WTC11 (cell line): ENCODE measurements around the gene TSPAN4. TPM values are rescaled to one million over a fixed set of nuclear protein-coding genes. Genes with fewer than 3 reads are reported as not detected.

Source experiments
- ATAC-seq: fragments of 200-7000 bp; cut with Tn5 transposase; 2 replicates; pipeline ENCODE4 v1.10.0; 2021; ENCODE audit warnings: mild to moderate bottlenecking, moderate library complexity
- CTCF ChIA-PET: fragments of 300-600 bp; sonication (Branson Sonifier 250); formaldehyde crosslinking; loops from one replicate; lab custom pipeline; 2021; ENCODE audit warnings: antibody characterized with exemption; lab: Charles Lee
- POLR2A ChIA-PET: fragments of 350-600 bp; sonication (Branson Sonifier 250); formaldehyde crosslinking; loops from one replicate; lab custom pipeline; 2021; ENCODE audit warnings: antibody characterized with exemption; lab: Charles Lee
- DNase-seq: peaks from one replicate; pipeline ENCODE4 v3.0.0; 2021; ENCODE audit warnings: low spot score
- H3K27ac Mint-ChIP-seq: 2 replicates; pipeline ENCODE4 v1.8.0; 2021; ENCODE audit warnings: mixed read lengths
- H3K27me3 Mint-ChIP-seq: 2 replicates; pipeline ENCODE4 v1.8.0; 2021; ENCODE audit warnings: low read depth, mild to moderate bottlenecking, moderate library complexity, mixed read lengths
- H3K36me3 Mint-ChIP-seq: 2 replicates; pipeline ENCODE4 v1.8.0; 2021; ENCODE audit warnings: mixed read lengths
- H3K4me1 Mint-ChIP-seq: 2 replicates; pipeline ENCODE4 v1.8.0; 2022; ENCODE audit warnings: mixed read lengths
- H3K4me3 Mint-ChIP-seq: 2 replicates; pipeline ENCODE4 v1.8.0; 2021; ENCODE audit warnings: mild to moderate bottlenecking, moderate library complexity, mixed read lengths
- H3K9me3 Mint-ChIP-seq: 2 replicates; pipeline ENCODE4 v1.8.0; 2021; ENCODE audit warnings: mixed read lengths
- CREB1 ChIP-seq: sonication (generic); formaldehyde crosslinking; IDR thresholded peaks from 2 replicates; pipeline ENCODE4 v1.8.0; 2023; ENCODE audit warnings: mild to moderate bottlenecking, missing genetic modification reagents
- CREM ChIP-seq: sonication (generic); formaldehyde crosslinking; IDR thresholded peaks from 2 replicates; pipeline ENCODE4 v1.8.1; 2022; ENCODE audit warnings: mild to moderate bottlenecking, missing genetic modification reagents, moderate library complexity
- GTF2I ChIP-seq: fragments of 250-450 bp; sonication (Bioruptor Pico); conservative IDR thresholded peaks from 2 replicates; pipeline ENCODE4 v1.4.0; 2021; ENCODE audit warnings: mild to moderate bottlenecking
- NFE2L1 ChIP-seq: sonication (generic); formaldehyde crosslinking; IDR thresholded peaks from 2 replicates; pipeline ENCODE4 v1.8.1; 2023; ENCODE audit warnings: missing genetic modification reagents
- NFYB ChIP-seq: sonication (generic); formaldehyde crosslinking; conservative IDR thresholded peaks from 2 replicates; pipeline ENCODE4 v1.8.0; 2022; ENCODE audit warnings: low read depth, missing genetic modification reagents
- NR2C2 ChIP-seq: sonication (generic); formaldehyde crosslinking; IDR thresholded peaks from 2 replicates; pipeline ENCODE4 v1.8.0; 2022; ENCODE audit warnings: mild to moderate bottlenecking, missing genetic modification reagents
- OVOL2 ChIP-seq: fragments of 250-450 bp; sonication (Bioruptor Pico); IDR thresholded peaks from 2 replicates; pipeline ENCODE4 v1.9.0; 2021; ENCODE audit warnings: mild to moderate bottlenecking, borderline replicate concordance
- PRRX2 ChIP-seq: fragments of 250-450 bp; sonication (Bioruptor Pico); IDR thresholded peaks from 2 replicates; pipeline ENCODE4 v1.8.0; 2021; ENCODE audit warnings: mild to moderate bottlenecking
- SMAD4 ChIP-seq: sonication (generic); formaldehyde crosslinking; IDR thresholded peaks from 2 replicates; pipeline ENCODE4 v1.8.0; 2022; ENCODE audit warnings: mild to moderate bottlenecking, missing genetic modification reagents
- SOX15 ChIP-seq: fragments of 250-450 bp; sonication (Bioruptor Pico); IDR thresholded peaks from 2 replicates; pipeline ENCODE4 v1.9.0; 2021; ENCODE audit warnings: mild to moderate bottlenecking
- TCF7 ChIP-seq: sonication (generic); formaldehyde crosslinking; IDR thresholded peaks from 2 replicates; pipeline ENCODE4 v1.8.0; 2022; ENCODE audit warnings: mild to moderate bottlenecking, low read depth, missing genetic modification reagents, moderate library complexity
- total RNA-seq: library from RNA; stranded (reverse); gene quantifications from 3 replicates; pipeline ENCODE4 v1.2.3, GENCODE V29; 2021
- TF ChIP-seq, protein P1 (sequence below): sonication (generic); formaldehyde crosslinking; IDR thresholded peaks from 2 replicates; pipeline ENCODE4 v1.8.0; 2022; ENCODE audit warnings: mild to moderate bottlenecking, missing genetic modification reagents
- TF ChIP-seq, protein P2 (sequence below): sonication (generic); formaldehyde crosslinking; IDR thresholded peaks from 2 replicates; pipeline ENCODE4 v1.8.0; 2022; ENCODE audit warnings: missing genetic modification reagents
- TF ChIP-seq, protein P3 (sequence below): sonication (generic); formaldehyde crosslinking; IDR thresholded peaks from 2 replicates; pipeline ENCODE4 v1.8.1; 2023; ENCODE audit warnings: mild to moderate bottlenecking, moderate library complexity, missing genetic modification reagents
- TF ChIP-seq, protein P4 (sequence below): sonication (generic); formaldehyde crosslinking; IDR thresholded peaks from 2 replicates; pipeline ENCODE4 v1.8.0; 2022; ENCODE audit warnings: mild to moderate bottlenecking, missing genetic modification reagents
- TF ChIP-seq, protein P5 (sequence below): fragments of 250-450 bp; sonication (Bioruptor Pico); IDR thresholded peaks from 2 replicates; pipeline ENCODE4 v1.8.0; 2021; ENCODE audit warnings: mild to moderate bottlenecking
- TF ChIP-seq, protein P6 (sequence below): sonication (generic); formaldehyde crosslinking; IDR thresholded peaks from 2 replicates; pipeline ENCODE4 v1.8.1; 2023; ENCODE audit warnings: mild to moderate bottlenecking, missing genetic modification reagents
- TF ChIP-seq, protein P7 (sequence below): fragments of 250-450 bp; sonication (Bioruptor Pico); conservative IDR thresholded peaks from 2 replicates; pipeline ENCODE4 v1.9.0; 2021; ENCODE audit warnings: mild to moderate bottlenecking
- TF ChIP-seq, protein P8 (sequence below): sonication (generic); formaldehyde crosslinking; IDR thresholded peaks from 2 replicates; pipeline ENCODE4 v1.8.1; 2022; ENCODE audit warnings: low read depth, mild to moderate bottlenecking, moderate library complexity, missing genetic modification reagents, borderline replicate concordance

TSPAN4 gene
- total RNA-seq, 1 experiment from 2014 or later = 94.3 TPM

DNA sequence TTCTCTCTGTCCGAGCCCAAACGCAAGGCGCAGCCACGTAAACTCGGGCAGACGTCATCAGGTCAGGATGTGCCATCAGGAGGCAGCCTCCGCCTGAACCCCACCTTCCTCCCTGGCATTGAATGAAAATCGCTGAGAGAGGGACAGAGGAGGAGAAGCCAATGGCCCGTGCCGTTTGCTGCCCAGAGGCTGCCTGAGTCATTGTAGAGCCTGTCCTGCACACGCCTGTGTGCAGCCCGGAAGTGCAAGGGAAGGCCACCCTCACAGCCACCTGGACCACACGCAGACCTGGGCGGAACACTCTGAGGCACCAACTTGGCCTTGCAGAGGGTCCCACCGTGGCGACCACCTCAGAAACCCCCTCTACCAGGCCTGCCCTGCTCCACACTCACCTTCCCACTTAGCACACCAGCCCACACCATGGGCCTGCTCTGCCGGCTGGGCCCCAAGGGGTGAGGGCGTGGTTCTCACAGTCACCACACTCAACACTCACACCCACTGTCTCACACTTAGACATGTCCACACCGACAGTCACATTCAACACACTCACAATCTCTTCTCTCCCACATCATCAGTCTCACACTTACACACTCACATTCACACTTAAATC is 58.9 kb downstream of the TSPAN4 start:
- TF ChIP-seq, protein P1, sequence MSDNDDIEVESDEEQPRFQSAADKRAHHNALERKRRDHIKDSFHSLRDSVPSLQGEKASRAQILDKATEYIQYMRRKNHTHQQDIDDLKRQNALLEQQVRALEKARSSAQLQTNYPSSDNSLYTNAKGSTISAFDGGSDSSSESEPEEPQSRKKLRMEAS (CRISPR knock-in tag) = no peak
- no peak for TF ChIP-seq OVOL2 (CRISPR knock-in tag)
- TF ChIP-seq NR2C2 (CRISPR knock-in tag) = no peak
- TF ChIP-seq GTF2I (CRISPR knock-in tag) = no peak
- TF ChIP-seq NFYB (CRISPR knock-in tag) = no peak
- TF ChIP-seq, protein P2, sequence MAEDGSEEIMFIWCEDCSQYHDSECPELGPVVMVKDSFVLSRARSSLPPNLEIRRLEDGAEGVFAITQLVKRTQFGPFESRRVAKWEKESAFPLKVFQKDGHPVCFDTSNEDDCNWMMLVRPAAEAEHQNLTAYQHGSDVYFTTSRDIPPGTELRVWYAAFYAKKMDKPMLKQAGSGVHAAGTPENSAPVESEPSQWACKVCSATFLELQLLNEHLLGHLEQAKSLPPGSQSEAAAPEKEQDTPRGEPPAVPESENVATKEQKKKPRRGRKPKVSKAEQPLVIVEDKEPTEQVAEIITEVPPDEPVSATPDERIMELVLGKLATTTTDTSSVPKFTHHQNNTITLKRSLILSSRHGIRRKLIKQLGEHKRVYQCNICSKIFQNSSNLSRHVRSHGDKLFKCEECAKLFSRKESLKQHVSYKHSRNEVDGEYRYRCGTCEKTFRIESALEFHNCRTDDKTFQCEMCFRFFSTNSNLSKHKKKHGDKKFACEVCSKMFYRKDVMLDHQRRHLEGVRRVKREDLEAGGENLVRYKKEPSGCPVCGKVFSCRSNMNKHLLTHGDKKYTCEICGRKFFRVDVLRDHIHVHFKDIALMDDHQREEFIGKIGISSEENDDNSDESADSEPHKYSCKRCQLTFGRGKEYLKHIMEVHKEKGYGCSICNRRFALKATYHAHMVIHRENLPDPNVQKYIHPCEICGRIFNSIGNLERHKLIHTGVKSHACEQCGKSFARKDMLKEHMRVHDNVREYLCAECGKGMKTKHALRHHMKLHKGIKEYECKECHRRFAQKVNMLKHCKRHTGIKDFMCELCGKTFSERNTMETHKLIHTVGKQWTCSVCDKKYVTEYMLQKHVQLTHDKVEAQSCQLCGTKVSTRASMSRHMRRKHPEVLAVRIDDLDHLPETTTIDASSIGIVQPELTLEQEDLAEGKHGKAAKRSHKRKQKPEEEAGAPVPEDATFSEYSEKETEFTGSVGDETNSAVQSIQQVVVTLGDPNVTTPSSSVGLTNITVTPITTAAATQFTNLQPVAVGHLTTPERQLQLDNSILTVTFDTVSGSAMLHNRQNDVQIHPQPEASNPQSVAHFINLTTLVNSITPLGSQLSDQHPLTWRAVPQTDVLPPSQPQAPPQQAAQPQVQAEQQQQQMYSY (CRISPR knock-in tag) = no peak
- no peak for TF ChIP-seq CREB1 (CRISPR knock-in tag)
- TF ChIP-seq, protein P3, sequence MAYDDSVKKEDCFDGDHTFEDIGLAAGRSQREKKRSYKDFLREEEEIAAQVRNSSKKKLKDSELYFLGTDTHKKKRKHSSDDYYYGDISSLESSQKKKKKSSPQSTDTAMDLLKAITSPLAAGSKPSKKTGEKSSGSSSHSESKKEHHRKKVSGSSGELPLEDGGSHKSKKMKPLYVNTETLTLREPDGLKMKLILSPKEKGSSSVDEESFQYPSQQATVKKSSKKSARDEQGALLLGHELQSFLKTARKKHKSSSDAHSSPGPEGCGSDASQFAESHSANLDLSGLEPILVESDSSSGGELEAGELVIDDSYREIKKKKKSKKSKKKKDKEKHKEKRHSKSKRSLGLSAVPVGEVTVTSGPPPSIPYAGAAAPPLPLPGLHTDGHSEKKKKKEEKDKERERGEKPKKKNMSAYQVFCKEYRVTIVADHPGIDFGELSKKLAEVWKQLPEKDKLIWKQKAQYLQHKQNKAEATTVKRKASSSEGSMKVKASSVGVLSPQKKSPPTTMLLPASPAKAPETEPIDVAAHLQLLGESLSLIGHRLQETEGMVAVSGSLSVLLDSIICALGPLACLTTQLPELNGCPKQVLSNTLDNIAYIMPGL = no peak
- no peak for TF ChIP-seq SOX15 (CRISPR knock-in tag)
- no peak for TF ChIP-seq NFE2L1 (CRISPR knock-in tag)
- TF ChIP-seq, protein P4, sequence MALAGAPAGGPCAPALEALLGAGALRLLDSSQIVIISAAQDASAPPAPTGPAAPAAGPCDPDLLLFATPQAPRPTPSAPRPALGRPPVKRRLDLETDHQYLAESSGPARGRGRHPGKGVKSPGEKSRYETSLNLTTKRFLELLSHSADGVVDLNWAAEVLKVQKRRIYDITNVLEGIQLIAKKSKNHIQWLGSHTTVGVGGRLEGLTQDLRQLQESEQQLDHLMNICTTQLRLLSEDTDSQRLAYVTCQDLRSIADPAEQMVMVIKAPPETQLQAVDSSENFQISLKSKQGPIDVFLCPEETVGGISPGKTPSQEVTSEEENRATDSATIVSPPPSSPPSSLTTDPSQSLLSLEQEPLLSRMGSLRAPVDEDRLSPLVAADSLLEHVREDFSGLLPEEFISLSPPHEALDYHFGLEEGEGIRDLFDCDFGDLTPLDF = no peak
- TF ChIP-seq, protein P5, sequence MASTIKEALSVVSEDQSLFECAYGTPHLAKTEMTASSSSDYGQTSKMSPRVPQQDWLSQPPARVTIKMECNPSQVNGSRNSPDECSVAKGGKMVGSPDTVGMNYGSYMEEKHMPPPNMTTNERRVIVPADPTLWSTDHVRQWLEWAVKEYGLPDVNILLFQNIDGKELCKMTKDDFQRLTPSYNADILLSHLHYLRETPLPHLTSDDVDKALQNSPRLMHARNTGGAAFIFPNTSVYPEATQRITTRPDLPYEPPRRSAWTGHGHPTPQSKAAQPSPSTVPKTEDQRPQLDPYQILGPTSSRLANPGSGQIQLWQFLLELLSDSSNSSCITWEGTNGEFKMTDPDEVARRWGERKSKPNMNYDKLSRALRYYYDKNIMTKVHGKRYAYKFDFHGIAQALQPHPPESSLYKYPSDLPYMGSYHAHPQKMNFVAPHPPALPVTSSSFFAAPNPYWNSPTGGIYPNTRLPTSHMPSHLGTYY (CRISPR knock-in tag) = no peak
- TF ChIP-seq, protein P6, sequence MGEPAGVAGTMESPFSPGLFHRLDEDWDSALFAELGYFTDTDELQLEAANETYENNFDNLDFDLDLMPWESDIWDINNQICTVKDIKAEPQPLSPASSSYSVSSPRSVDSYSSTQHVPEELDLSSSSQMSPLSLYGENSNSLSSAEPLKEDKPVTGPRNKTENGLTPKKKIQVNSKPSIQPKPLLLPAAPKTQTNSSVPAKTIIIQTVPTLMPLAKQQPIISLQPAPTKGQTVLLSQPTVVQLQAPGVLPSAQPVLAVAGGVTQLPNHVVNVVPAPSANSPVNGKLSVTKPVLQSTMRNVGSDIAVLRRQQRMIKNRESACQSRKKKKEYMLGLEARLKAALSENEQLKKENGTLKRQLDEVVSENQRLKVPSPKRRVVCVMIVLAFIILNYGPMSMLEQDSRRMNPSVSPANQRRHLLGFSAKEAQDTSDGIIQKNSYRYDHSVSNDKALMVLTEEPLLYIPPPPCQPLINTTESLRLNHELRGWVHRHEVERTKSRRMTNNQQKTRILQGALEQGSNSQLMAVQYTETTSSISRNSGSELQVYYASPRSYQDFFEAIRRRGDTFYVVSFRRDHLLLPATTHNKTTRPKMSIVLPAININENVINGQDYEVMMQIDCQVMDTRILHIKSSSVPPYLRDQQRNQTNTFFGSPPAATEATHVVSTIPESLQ (CRISPR knock-in tag) = no peak
- TF ChIP-seq PRRX2 (CRISPR knock-in tag) = no peak
- no peak for TF ChIP-seq TCF7
- TF ChIP-seq, protein P7, sequence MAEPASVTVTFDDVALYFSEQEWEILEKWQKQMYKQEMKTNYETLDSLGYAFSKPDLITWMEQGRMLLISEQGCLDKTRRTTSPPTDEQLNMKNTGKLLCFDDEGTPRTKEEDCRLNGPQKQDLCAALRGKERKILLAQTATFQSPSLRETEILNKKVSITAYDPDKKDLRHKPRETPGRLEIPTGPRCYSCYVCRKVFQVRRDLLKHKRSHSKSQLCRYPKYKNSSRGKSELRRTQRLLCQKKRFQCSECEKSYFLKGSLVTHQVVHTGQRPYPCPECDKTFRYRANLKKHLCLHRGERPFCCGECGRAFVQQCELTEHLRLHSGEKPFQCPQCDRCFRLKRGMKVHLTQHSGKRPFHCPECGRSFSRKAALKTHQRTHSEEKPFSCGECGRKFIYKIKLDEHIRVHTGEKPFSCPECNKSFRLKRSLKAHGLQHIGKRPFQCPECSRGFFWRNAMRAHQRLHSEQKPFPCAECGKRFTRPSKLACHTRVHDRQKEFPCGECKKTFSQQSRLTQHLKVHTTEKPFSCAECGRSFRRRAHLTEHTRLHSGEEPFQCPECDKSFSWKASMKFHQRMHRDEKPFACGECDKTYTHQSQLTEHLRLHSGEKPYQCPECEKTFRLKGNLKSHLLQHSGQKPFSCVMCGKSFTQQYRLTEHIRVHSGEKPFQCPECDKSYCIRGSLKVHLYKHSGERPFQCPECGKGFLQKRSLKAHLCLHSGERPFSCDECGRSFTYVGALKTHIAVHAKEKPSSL (CRISPR knock-in tag) = no peak
- no peak for TF ChIP-seq CREM
- TF ChIP-seq SMAD4 (CRISPR knock-in tag) = no peak
- TF ChIP-seq, protein P8, sequence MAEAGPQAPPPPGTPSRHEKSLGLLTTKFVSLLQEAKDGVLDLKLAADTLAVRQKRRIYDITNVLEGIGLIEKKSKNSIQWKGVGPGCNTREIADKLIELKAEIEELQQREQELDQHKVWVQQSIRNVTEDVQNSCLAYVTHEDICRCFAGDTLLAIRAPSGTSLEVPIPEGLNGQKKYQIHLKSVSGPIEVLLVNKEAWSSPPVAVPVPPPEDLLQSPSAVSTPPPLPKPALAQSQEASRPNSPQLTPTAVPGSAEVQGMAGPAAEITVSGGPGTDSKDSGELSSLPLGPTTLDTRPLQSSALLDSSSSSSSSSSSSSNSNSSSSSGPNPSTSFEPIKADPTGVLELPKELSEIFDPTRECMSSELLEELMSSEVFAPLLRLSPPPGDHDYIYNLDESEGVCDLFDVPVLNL = no peak
- TF ChIP-seq, all 79 proteins: peak for 0
- CTCF ChIA-PET = no interaction called here
- Mint-ChIP-seq H3K9me3 (no peaks in the 10 kb centered on the region), H3K4me3 (no peak overlapping the region), H3K27ac (peak overlapping the region; percentile 63), H3K4me1 (no peaks in the 10 kb centered on the region), H3K27me3 (no peaks in the 10 kb centered on the region), H3K36me3 (peaks cover 47% of the 10 kb centered on the region)
- no peak for DNase-seq
- ATAC-seq = no peak
- POLR2A ChIA-PET = no interaction called here
